K562 (cell line): ENCODE results near the gene KCTD13. TPM values are rescaled to one million over a fixed set of nuclear protein-coding genes. Genes with fewer than 3 reads are reported as not detected.

Experiments
- BCOR ChIP-seq: fragments of 450-650 bp; IDR thresholded peaks from 2 replicates; pipeline ENCODE4 v1.6.1; 2016
- CBFA2T3 ChIP-seq: fragments of 450-650 bp; IDR thresholded peaks from 2 replicates; pipeline ENCODE4 v1.6.1; 2017
- CHAMP1 ChIP-seq: fragments of 450-650 bp; IDR thresholded peaks from 2 replicates; pipeline ENCODE4 v1.6.1; 2016; ENCODE audit warnings: mild to moderate bottlenecking
- CREB1 ChIP-seq, 2 experiments: sonication (generic) in 1 of 2; formaldehyde crosslinking in 1 of 2; IDR thresholded peaks; 2 replicates each; pipeline versions ENCODE4 v1.6.1 to v1.8.0; 2012 to 2022; ENCODE audit warnings: inconsistent platforms in 1 of 2, mild to moderate bottlenecking in 1 of 2, missing genetic modification reagents in 1 of 2, moderate library complexity in 1 of 2
- CSDE1 ChIP-seq, 2 experiments: fragments of 450-650 bp; IDR thresholded peaks; 2 replicates each; pipeline ENCODE4 v1.6.1; 2016; ENCODE audit warnings: mild to moderate bottlenecking in 1 of 2
- ELF1 ChIP-seq: fragments of 200-800 bp; sonication (Bioruptor generic); IDR thresholded peaks from 2 replicates; pipeline ENCODE4 v1.6.1; 2016; ENCODE audit warnings: missing genetic modification characterization, missing compliant biosample characterization
- EP300 ChIP-seq: IDR thresholded peaks from 2 replicates; pipeline ENCODE4 v1.6.1; 2012; ENCODE audit warnings: low read length, improper control_type of control experiment
- ETV6 ChIP-seq, 3 experiments: fragments of 150-350 bp in 1 of 3; sonication (generic) in 1 of 3; formaldehyde crosslinking in 1 of 3; IDR thresholded peaks; 2 replicates each; pipeline versions ENCODE4 v1.6.1 to v1.8.0; 2014 to 2022; ENCODE audit warnings: borderline replicate concordance in 2 of 3, low read depth in 2 of 3, antibody characterized with exemption in 1 of 3, low read length in 1 of 3, mild to moderate bottlenecking in 1 of 3, missing genetic modification reagents in 1 of 3
- GTF2E2 ChIP-seq: fragments of 200-800 bp; sonication (Bioruptor generic); IDR thresholded peaks from 2 replicates; pipeline ENCODE4 v1.6.1; 2016; ENCODE audit warnings: missing genetic modification characterization, missing compliant biosample characterization
- HDAC2 ChIP-seq: fragments of 450-650 bp; IDR thresholded peaks from 2 replicates; pipeline ENCODE4 v1.6.1; 2016; ENCODE audit warnings: mild to moderate bottlenecking
- HSF4 ChIP-seq: fragments of 250-450 bp; sonication (Bioruptor Pico); IDR thresholded peaks from 2 replicates; pipeline ENCODE4 v2.1.2; 2022; ENCODE audit warnings: mild to moderate bottlenecking, moderate library complexity, borderline replicate concordance
- KDM1A ChIP-seq, 2 experiments: fragments of 450-650 bp; IDR thresholded peaks; 2 replicates each; pipeline ENCODE4 v1.6.1; 2016; ENCODE audit warnings: mild to moderate bottlenecking in 2 of 2
- NFXL1 ChIP-seq: fragments of 450-650 bp; formaldehyde crosslinking; IDR thresholded peaks from 2 replicates; pipeline ENCODE4 v1.4.0; 2021; ENCODE audit warnings: mild to moderate bottlenecking
- STAG1 ChIP-seq: sonication (generic); formaldehyde crosslinking; IDR thresholded peaks from 2 replicates; pipeline ENCODE4 v1.5.0; 2020; ENCODE audit warnings: missing genetic modification reagents, borderline replicate concordance
- TAL1 ChIP-seq: fragments of 450-650 bp; IDR thresholded peaks from 2 replicates; pipeline ENCODE4 v1.6.1; 2016; ENCODE audit warnings: mild to moderate bottlenecking
- TRIM25 ChIP-seq: fragments of 450-650 bp; IDR thresholded peaks from 2 replicates; pipeline ENCODE4 v1.7.0; 2016; ENCODE audit warnings: borderline replicate concordance
- TSC22D4 ChIP-seq: fragments of 450-650 bp; IDR thresholded peaks from 2 replicates; pipeline ENCODE4 v1.6.1; 2016; ENCODE audit warnings: missing genetic modification characterization, missing biosample characterization, control low read depth
- ZBED1 ChIP-seq: IDR thresholded peaks from 2 replicates; pipeline ENCODE4 v1.6.1; 2014
- ZNF197 ChIP-seq: fragments of 200-800 bp; sonication (Bioruptor generic); IDR thresholded peaks from 2 replicates; pipeline ENCODE4 v1.6.1; 2016; ENCODE audit warnings: low read depth, missing genetic modification characterization, missing compliant biosample characterization
- ZNF263 ChIP-seq: sonication (generic); formaldehyde crosslinking; IDR thresholded peaks from 2 replicates; pipeline ENCODE4 v1.8.0; 2022; ENCODE audit warnings: mild to moderate bottlenecking, missing genetic modification reagents, borderline replicate concordance
- ZZZ3 ChIP-seq: fragments of 450-650 bp; IDR thresholded peaks from 2 replicates; pipeline ENCODE4 v1.6.1; 2016; ENCODE audit warnings: antibody characterized with exemption, mild to moderate bottlenecking, moderate library complexity
- polyA plus RNA-seq, 8 experiments: library from polyadenylated mRNA; depleted of rRNA in 4 of 8; stranded (reverse) in 5 of 8; unstranded in 3 of 8; fragments of >200 nt; fragmentation: Nextera tagmentation in 2 of 8; fragmentation: Illumina TruSeq in 1 of 8; extraction: Ambion mirVana in 2 of 8; extraction: Trizol in 1 of 8; gene quantifications; 2 replicates each; pipeline versions ENCODE4 v1.2.1 to v1.2.3, GENCODE V29; 2011 to 2014; ENCODE audit warnings: inconsistent platforms in 1 of 8, missing spikeins in 1 of 8
- total RNA-seq, 7 experiments: library from RNA; depleted of rRNA in 6 of 7; stranded (reverse); fragments of >200 nt in 6 of 7; fragmentation: Illumina TruSeq in 2 of 7; extraction: Trizol in 2 of 7; gene quantifications; 2 replicates each; pipeline versions ENCODE4 v1.2.1 to v1.2.3, GENCODE V29; 2011 to 2021; ENCODE audit warnings: low replicate concordance in 1 of 7
- TF ChIP-seq, protein P1 (sequence below): sonication (generic); formaldehyde crosslinking; IDR thresholded peaks from 2 replicates; pipeline ENCODE4 v1.8.1; 2022; ENCODE audit warnings: missing genetic modification reagents

Gene KCTD13
- total and polyA plus RNA-seq, 9 of the 15 experiments (the other 6 are each of a cell fraction or from before 2014, with no cell fraction given) = 1.0 to 20.6 (median 9.8) TPM

DNA sequence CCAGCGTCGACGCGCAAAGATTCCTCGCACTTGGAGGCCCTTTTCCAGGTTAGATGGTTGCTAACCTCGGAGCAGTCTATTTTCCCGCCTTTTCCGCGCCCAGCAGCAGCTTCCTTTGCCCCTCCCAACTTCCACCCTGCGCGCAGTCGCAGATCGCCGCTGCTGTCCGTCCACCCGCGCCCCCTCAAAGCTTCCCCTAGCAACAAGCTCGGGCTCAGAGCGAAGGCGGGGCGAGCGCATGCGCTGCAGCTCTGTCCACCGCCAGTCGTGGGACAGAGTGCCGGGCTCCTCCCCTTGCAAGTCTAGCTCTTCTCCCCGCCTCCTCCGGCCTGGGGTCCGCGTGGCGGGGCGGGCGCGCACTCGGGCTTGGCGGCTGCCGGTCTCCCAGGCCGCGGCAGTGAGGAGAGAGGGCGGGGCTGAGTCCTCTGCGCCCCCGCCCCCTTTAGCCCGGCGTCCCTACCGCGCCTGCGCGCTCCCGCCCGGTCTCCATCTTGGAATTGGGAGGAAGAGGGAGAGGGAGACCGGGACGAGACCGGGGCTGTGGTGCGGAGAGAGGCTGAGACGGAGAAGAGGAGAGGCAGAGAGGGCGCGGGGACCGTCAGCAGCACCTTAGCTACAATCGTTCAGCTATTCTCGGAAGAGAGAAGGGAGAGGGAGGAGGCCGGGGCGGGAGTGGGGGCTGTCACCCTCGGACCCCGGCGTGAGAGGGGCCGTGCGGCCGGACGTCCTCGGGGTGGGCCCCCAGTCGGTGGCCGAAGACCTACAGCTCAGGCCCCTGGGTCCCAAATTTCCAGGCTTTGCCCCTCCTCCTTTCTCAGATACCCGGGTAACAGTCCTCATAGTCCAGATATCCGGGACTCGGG lies 47.6 kb upstream of the KCTD13 start, which contains the start of gene TAOK2 (continued):
- TF ChIP-seq CHAMP1 = no peak
- TF ChIP-seq NFXL1 (CRISPR knock-in tag) = no peak
- TF ChIP-seq ZNF263 = no peak; the same call in 1 of the 2 replicates
- no peak for TF ChIP-seq CBFA2T3
- TF ChIP-seq CSDE1 (IDR thresholded peaks at IDR 0.05) = peak in 1 of 2 experiments; percentile 63; a peak in 2 of 4 replicates
- TF ChIP-seq KDM1A (IDR thresholded peaks at IDR 0.05) = no peak
- no peak for TF ChIP-seq ZNF197 (CRISPR knock-in tag)
- TF ChIP-seq BCOR = no peak
- TF ChIP-seq ZBED1 = no peak
- TF ChIP-seq STAG1 (CRISPR knock-in tag) = no peak
- TF ChIP-seq HSF4 (CRISPR knock-in tag) = no peak
- TF ChIP-seq EP300 = no peak
- TF ChIP-seq HDAC2 = 0 out of 2 replicates have a peak, but pooled peaks have one; percentile 7
- no peak for TF ChIP-seq TAL1
- TF ChIP-seq ELF1 = no peak; the same call in 1 of the 2 replicates
- TF ChIP-seq ZZZ3 = no peak
- no peak for TF ChIP-seq ETV6 (IDR thresholded peaks at IDR 0.05; ENCODE audit: borderline replicate concordance in 1 of 2, low read depth in 2 of 2, low read length in 1 of 2)
- TF ChIP-seq ETV6 (CRISPR knock-in tag; IDR thresholded peaks at IDR 0.05; ENCODE audit: borderline replicate concordance) = no peak
- TF ChIP-seq, protein P1, sequence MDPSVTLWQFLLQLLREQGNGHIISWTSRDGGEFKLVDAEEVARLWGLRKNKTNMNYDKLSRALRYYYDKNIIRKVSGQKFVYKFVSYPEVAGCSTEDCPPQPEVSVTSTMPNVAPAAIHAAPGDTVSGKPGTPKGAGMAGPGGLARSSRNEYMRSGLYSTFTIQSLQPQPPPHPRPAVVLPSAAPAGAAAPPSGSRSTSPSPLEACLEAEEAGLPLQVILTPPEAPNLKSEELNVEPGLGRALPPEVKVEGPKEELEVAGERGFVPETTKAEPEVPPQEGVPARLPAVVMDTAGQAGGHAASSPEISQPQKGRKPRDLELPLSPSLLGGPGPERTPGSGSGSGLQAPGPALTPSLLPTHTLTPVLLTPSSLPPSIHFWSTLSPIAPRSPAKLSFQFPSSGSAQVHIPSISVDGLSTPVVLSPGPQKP (CRISPR knock-in tag) = no peak
- no peak; the same call in 1 of the 2 replicates for TF ChIP-seq GTF2E2
- no peak for TF ChIP-seq CREB1 (IDR thresholded peaks at IDR 0.05)
- TF ChIP-seq CREB1 (CRISPR knock-in tag; IDR thresholded peaks at IDR 0.05) = 0 out of 2 replicates have a peak, but pooled peaks have one; percentile 43
- TF ChIP-seq TSC22D4 (tag) = no peak
- no peak for TF ChIP-seq TRIM25
